Measurements from ENCODE around the gene ANKS1B. TPM values are rescaled to one million over a fixed set of nuclear protein-coding genes. Genes with fewer than 3 reads are reported as not detected.

ANKS1B gene
- total RNA-seq, 1 experiment from 2014 or later: 0.54 TPM

- Histone ChIP-seq H3K9me2 (ENCODE audit: insufficient read depth) (no peaks in the 10 kb centered on the region), H2AFZ (ENCODE audit: low read depth, low read length, poor library complexity, severe bottlenecking) (no peak overlapping the region), H4K20me1 (ENCODE audit: insufficient read depth) (no peaks in the 10 kb centered on the region), H3K27ac (ENCODE audit: low read depth, low read length) (no peak overlapping the region), H3K27me3 (ENCODE audit: insufficient read depth, low read length) (0 out of 2 replicates have a peak, but pooled peaks cover 3% of the 10 kb centered on the region), H3K36me3 (ENCODE audit: control insufficient read depth in 1 of 2, insufficient read depth in 2 of 2, low read length in 2 of 2) (no peaks in the 10 kb centered on the region), H3K9ac (ENCODE audit: low read length) (no peak overlapping the region), H3K4me3 (replicated peaks in 1 of 2; ENCODE audit: low read depth in 1 of 2, low read length in 2 of 2) (no peak overlapping the region), H3K79me2 (ENCODE audit: insufficient read depth, low read length) (no peaks in the 10 kb centered on the region), H3K4me1 (ENCODE audit: control insufficient read depth in 1 of 2, insufficient read depth in 2 of 2, low read length in 2 of 2) (no peaks in the 10 kb centered on the region), H3K9me3 (ENCODE audit: control insufficient read depth in 1 of 2, insufficient read depth in 1 of 2, low read depth in 1 of 2, low read length in 2 of 2) (no peaks in the 10 kb centered on the region), H3K4me2 (ENCODE audit: low read length) (no peak overlapping the region)
- POLR2A ChIA-PET: no interaction called here
- RAD21 ChIA-PET (ENCODE audit: low non-redundant PET in 1 of 2, low total read pairs in 2 of 2, uncharacterized antibody in 2 of 2, unreplicated experiment in 2 of 2): no interaction called here
- DNase-seq (ENCODE audit: low read depth, low spot score) (no peak), ATAC-seq (no peak)
- intact Hi-C loops (cut with micrococcal nuclease): no loop called here
- CTCF ChIA-PET: no interaction called here
- TF ChIP-seq ZNF274 (IDR thresholded peaks at IDR 0.05; ENCODE audit: low read depth, low read length) (no peak), YY1 (IDR thresholded peaks at IDR 0.05; ENCODE audit: extremely low read depth, insufficient replicate concordance, low read depth, low read length) (no peak), MAX (IDR thresholded peaks at IDR 0.05) (no peak), SIN3A (IDR thresholded peaks at IDR 0.05; ENCODE audit: low read depth) (no peak), TCF7L2 (IDR thresholded peaks at IDR 0.05; ENCODE audit: borderline replicate concordance, extremely low read depth, insufficient read depth, insufficient read length) (no peak), POLR2A (IDR thresholded peaks at IDR 0.05; ENCODE audit: borderline replicate concordance, extremely low read depth, insufficient read depth, insufficient read length) (no peak), EGR1 (IDR thresholded peaks at IDR 0.05; ENCODE audit: low read depth) (no peak), RAD21 (IDR thresholded peaks at IDR 0.05; ENCODE audit: low read depth) (no peak), CTCF (IDR thresholded peaks at IDR 0.05 in 2 of 3, conservative IDR thresholded peaks at IDR 0.05 in 1 of 3; ENCODE audit: borderline replicate concordance in 1 of 3, insufficient read depth in 1 of 3, low read depth in 2 of 3, low read length in 2 of 3) (no peak), SRF (IDR thresholded peaks at IDR 0.05; ENCODE audit: low read depth) (no peak), EZH2 (IDR thresholded peaks at IDR 0.05) (no peak), SP1 (IDR thresholded peaks at IDR 0.05; ENCODE audit: low read depth) (no peak)
- no TSS peak for BruUV-seq (replicated peaks)
These were observed 69.3 kb downstream of the ANKS1B start for GRCh38 chr12:99915251-99916082.

All from HCT116 (cell line).